Endometrial microvascular endothelial cells (primary cell): ENCODE measurements around the gene PRDM8. TPM values are rescaled to one million over a fixed set of nuclear protein-coding genes. Genes with fewer than 3 reads are reported as not detected.
"Not testable (repeated sequence)": the region's sequence is repeated elsewhere in the genome, so short reads cannot be mapped to it uniquely, and the experiment has no call there.

Experiments
- in situ Hi-C: cut with HindIII; loops from 2 replicates; pipeline ENCODE4 v1.10.0; 2017; ENCODE audit warnings: low sequenced_read_pairs, low pct_unique_long_range_greater_than_20kb; ENCODE audit errors: inconsistent ontology term
- total RNA-seq: library from RNA; depleted of rRNA; stranded (reverse); fragments of >200 nt; gene quantifications from one replicate; pipeline ENCODE4 v1.2.3, GENCODE V29; 2015; ENCODE audit errors: inconsistent ontology term

The PRDM8 gene
- total RNA-seq: not detected

- in situ Hi-C loops: no loop called here
These were observed at the start of gene PRDM8 for GRCh38 chr4:80196922-80197573. Gene PRDM8 (plus strand): TSS chr4:80197503. CDS start chr4:80200081, 2,578 bp downstream.

DNA sequence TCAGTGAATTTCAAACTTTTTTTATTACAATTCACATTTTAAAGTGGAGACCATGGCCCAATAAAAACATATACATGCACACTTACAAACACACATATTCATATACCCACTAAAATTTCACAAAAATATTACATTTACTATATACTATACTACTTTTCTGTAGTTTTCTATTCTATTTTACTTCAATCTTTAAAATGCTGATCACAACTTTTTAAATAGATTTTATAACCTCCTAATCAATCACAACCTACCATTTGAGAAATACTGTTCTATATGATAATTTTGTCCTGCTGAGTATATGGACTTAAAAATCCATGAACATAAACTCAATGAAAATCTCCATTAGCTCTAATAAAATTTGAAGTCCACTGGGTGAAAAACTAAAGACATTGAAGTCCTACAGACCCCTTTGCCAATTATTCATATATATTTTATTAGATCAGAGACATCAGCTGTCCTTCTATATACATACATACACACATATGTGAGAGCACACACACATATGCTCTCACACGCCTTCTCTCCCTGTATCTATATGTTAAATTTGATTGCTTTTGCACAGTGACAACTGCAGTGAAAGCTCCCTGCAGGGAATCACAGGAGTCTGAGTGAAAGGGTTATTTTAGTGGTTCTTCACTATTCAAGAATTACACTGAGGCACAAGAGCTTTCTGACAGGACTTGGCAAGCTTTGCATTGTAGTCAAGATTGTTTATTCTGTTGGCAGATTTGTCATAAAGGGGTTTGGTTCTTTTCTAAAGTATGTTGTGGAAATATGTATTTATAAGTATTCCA lies 46.7 kb upstream of the PRDM8 start:
- in situ Hi-C loops: no loop called here

DNA sequence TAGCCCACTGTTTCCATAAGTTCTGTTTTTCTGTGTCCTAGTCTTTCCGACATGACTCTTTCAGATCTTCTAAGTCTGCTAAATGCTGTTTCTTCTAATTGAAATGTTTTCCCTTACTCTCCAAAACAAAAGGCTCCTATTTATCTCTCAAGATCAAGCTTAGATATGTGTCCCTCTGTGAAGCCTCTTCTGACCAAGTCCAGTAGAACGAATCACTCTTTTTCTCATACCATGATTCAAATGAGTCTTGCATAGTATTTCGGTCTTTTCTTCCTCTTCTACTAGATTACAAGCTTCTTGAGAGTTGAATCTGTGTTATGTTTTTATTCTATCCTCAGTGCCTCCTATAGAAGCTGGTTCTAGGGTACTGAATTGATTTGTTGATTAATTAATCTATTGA lies 45.3 kb upstream of the PRDM8 start:
- in situ Hi-C loops: no loop called here

- in situ Hi-C loops: no loop called here
These were observed 43.3 kb upstream of the PRDM8 start for GRCh38 chr4:80153874-80154544.

- in situ Hi-C loops: no loop called here
These were observed 42.8 kb upstream of the PRDM8 start for GRCh38 chr4:80154545-80154933.

GRCh38 chr4:80155316-80155982 lies 41.9 kb upstream of the PRDM8 start:
- in situ Hi-C loops: no loop called here

DNA sequence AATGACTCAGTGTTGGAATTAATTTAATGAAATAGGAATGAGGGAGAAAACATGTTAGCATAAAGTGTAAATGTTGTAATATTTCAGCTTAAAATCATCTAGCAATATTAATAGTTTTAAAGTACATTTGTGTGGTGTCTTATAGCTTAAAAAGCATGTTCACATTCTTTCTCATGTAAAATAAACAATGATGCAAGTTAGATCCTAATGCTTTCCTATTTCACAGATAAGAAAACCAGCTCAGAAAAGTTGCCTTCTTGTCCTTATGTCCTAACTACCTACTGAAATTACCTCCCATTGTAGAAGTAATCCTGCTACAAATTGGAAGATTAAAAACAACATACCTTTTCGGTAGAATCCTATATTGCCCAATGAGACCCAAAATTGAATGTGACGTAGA lies 40.9 kb upstream of the PRDM8 start:
- in situ Hi-C loops: no loop called here

DNA sequence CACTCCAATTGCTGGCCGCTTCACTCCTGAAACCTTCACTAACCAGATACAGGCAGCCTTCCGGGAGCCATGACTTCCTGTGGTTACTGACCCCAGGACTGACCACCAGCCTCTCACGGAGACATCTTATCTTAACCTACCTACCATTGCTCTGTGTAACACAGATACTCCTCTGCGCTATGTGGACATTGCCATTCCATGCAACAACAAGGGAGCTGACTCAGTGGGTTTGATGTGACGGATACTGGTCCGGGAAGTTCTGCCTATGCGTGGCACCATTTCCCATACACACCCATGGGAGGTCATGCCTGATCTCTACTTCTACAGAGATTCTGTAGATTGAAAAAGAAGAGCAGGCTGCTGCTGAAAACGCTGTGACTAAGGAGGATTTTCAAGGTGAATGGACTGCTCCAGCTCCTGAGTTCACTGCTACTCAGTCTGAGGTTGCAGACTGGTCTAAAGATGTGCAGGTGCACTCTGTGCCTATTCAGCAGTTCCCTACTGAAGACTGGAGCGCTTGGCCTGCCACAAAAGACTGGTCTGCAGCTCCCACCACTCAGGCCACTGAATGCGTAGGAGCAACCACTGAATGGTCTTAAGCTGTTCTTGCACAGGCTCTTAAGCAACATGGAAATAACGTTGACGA lies 35.8 kb upstream of the PRDM8 start:
- in situ Hi-C loops: no loop called here

GRCh38 chr4:80162418-80162817 lies 34.9 kb upstream of the PRDM8 start:
- in situ Hi-C loops: no loop called here

- in situ Hi-C loops: no loop called here
These were observed 31.4 kb upstream of the PRDM8 start for GRCh38 chr4:80165855-80166254.

- in situ Hi-C loops: no loop called here
These were observed 26.1 kb upstream of the PRDM8 start for GRCh38 chr4:80171251-80171650.

GRCh38 chr4:80171656-80172055 lies 25.6 kb upstream of the PRDM8 start:
- in situ Hi-C loops: no loop called here

DNA sequence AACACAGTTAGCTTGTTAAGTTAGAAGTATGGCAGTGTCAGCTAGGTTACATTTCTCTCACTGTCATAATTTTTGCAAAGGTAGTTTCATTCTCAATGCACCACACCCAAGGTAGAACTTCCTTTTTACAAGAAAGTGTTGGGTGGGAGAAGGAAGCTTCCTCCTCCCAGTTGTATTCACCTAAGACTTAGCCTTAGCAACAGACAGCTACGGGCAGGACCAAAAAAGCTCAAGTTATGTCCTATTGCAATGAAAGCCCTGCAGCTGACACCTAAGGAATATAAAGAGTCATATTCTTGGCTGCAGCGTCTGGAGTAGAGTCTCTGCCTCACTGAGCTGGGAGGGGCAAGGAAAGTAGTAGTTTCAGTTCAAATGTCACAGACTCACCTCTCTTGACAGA lies 25.1 kb upstream of the PRDM8 start:
- in situ Hi-C loops: no loop called here

DNA sequence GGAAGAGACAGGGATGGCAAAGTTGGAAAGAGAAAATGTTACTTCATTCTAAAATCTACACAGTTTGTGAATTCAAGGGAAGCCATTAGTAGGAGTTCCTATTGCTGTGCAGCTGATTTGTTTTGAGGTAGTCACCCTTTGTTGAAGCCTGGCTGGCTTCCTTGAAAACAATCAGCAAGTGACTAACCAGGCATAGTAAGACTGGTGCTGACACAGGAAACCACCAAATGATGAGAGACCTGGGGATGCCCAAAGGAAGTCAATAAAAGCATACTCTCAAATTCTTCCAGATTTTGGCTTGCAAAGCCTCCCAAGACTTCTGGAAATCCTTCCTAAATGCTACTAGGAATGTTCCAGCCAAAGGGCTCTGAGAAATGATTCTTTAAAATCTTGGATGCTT lies 23.9 kb upstream of the PRDM8 start:
- in situ Hi-C loops: no loop called here

- in situ Hi-C loops: no loop called here
These were observed 23.5 kb upstream of the PRDM8 start for GRCh38 chr4:80173841-80174240.

DNA sequence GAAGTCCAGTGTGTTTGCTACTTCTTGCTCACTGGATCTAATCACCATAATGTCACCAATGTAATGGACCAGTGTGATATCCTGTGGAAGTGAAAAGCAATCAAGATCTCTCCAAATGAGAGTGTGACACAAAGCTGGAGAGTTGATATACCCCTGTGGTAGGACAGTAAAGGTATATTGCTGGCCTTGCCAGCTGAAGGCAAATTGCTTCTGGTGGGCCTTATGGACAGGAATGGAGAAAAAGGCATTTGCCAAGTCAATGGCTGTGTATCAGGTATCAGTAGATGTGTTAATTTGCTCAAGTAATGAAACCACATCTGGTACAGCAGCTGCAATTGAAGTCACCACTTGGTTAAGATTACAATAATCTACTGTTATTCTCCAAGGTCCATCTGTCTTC lies 19.5 kb upstream of the PRDM8 start:
- in situ Hi-C loops: not testable (repeated sequence)

- in situ Hi-C loops: no loop called here
These were observed 18.3 kb upstream of the PRDM8 start for GRCh38 chr4:80178964-80179363.

GRCh38 chr4:80179637-80180161 lies 17.6 kb upstream of the PRDM8 start:
- in situ Hi-C loops: no loop called here

DNA sequence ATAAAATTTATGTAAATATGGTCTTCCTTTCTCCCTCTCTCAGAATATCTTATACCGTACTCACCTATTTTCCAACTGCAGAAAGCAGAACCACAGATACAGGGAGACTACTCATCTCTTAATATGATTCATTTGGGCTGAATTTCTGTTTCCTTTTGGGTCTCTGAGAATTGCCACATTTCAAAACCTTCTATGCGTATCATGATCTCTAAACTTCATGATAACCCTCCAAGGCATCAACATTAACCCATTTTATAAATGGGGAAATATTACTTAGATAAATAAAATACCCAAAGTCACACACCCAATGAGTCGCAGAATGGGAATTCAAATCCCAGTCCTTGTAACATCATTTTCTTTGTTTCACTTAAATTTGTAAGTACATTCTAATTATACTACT lies 16.6 kb upstream of the PRDM8 start:
- in situ Hi-C loops: no loop called here
